Measurements from ENCODE around the gene TSSK6.
"Not testable (repeated sequence)": the region's sequence is repeated elsewhere in the genome, so short reads cannot be mapped to it uniquely, and the experiment has no call there.

Gene TSSK6

DNA sequence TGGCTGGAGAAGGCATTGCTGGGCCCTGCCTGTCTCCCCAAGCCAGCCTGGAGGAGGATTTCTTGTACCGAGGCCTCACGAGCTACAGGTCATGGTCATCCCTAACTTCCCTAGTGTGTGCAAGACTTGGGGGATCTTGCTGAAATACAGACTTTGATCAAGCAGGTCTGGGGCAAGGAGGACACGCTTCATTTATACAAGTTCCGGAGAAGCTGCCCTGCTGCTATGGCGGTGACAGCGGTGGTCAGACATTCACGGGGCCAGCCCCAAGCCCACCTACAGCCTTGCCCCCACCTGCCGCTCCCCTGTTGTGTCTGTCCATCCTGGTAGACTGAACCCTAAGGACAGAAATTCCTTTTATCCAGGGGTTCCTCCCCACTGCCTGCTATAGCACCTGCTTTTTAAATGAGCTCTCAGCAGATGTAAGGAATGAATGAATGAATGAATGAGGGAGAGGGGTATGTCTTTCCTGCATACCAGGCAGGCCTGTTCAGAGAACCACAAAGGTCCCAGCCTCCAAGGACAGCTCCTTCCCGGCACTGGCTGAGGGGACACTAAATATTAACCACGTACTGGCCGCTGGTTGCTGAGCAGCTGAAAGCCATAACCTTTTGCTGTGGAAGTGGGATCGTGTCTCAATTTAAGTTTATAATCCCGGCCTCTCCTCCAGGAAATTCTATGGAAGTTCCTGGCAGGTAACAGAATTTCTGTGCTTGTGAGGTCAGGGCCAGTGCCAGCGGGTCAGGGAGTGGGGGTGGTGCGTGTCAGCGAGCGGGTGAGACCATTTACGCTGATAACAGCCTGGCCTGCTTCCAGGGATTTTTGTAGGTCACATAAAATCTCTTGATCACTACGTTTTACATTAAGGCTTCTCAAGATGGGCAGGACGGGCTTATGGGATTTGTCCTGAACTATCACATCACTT, 27.1 kb downstream of the TSSK6 start:
- DNase-seq (ENCODE audit: low read depth in 2 of 2): no peak

- no peak for DNase-seq (ENCODE audit: low read depth in 2 of 2)
These were observed 28.0 kb downstream of the TSSK6 start for GRCh38 chr19:19487077-19487949.

DNA sequence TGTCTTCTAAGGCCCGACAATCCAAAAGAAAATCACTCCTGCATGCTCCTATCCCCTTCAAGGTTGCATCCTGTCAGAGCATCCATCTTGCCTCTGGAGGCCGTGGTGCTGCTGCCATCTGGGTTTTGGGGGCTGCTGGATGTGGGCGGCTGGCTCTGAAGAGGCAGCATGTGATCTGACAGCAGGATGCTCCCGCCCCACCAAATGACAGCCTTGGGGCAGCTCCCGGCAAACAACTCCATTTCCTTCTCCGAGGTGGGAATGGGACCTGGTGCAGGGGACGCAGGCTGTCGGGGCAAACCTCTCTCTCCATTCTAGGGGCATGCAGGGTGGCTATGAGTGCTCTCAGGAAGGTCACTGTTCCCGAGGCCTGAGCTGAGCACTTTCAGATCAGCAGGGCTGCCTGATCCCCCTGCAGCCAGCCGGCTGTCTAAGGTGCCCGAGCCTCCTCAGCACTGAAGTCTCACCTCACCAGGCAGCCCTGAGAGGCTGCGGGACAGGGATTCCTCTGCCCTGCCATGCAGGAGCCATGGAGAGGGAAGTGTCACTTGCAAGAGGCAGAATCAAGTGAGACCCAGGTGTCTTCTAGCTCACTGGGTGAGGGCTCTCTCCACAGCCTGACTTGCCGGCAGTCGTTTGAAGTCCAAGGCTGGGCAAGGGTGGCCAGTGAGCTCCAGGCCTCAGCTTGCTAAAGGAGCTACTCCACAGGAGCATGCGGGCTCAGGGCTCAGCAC, 28.8 kb downstream of the TSSK6 start:
- no peak for DNase-seq (ENCODE audit: low read depth in 2 of 2)

GRCh38 chr19:19485998-19486290, 29.4 kb downstream of the TSSK6 start:
- DNase-seq (ENCODE audit: low read depth in 2 of 2): no peak

- no peak for DNase-seq (ENCODE audit: low read depth in 2 of 2)
These were observed 30.0 kb downstream of the TSSK6 start for GRCh38 chr19:19485161-19485997.

DNA sequence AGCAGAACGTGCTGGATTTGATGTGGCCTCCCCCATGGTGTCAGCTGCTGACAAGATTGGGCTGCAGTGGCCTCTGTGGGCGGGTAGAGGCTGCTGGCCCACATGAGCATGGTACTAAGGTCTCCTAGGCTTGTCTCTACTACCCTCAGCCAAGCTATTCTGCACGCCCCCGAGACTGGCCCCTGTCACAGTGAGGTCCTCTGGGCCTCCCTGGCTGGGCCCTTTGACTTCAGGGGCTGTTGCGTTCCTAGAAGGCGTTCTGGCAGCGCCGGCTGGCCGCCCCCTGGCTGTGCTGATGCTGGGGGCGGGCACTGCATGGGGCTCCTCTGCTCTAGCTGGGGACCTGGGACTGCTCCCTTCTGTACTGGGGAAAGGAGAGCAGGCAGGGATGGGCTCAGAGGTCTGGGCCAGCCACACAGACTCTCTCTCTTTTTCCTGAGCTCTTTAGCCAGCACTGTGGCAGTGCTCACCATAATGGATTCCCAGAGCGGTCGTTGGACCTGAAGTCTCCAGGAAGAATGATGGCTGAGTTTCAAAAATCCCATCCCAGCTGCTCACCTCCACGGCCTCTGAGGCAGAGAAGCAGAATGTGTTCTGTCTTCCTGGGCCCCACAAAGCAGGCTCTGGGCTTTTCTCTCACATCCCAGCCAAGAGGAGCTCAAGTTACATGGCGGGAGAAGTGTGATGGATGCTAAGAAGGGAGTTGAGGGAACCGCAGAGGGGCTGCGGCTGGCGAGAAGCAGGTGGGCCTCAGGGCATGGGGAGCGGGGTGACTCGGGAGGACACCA, 32.3 kb downstream of the TSSK6 start:
- no peak for DNase-seq (ENCODE audit: low read depth in 2 of 2)

- DNase-seq (ENCODE audit: low read depth in 2 of 2): no peak
These were observed 34.7 kb downstream of the TSSK6 start for GRCh38 chr19:19480688-19481087.

DNA sequence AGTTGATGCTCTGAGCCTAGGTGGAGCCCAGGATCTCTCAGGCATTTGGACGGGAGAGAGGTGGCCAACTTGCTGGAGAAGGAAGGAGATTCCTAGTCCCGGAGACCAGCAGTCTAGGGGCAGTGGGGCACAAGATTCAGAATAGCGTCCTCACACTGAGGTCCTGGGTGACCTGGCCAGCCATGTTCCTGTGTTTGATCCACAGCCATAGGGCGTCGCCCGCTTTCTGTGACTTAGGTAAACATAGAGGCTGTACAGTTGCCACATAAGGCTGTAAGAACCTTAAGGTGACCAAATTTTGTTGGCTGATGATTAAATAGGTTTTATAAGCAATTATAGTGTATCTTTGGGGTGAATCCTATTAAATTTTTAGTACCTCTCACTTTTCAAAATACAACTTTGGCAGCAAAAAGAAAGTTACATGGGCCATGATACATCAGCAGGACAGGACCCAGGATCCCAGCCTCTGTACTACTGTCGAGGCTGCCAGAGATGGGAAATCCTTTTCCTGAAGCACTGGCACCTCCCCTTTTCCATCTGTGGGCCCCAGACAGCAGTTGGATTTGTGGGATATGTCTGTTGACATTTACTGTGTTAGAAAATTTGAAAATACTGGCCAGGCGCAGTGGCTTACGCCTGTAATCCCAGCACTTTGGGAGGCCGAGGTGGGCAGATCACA, 37.5 kb downstream of the TSSK6 start:
- DNase-seq (ENCODE audit: low read depth in 2 of 2): no peak

DNA sequence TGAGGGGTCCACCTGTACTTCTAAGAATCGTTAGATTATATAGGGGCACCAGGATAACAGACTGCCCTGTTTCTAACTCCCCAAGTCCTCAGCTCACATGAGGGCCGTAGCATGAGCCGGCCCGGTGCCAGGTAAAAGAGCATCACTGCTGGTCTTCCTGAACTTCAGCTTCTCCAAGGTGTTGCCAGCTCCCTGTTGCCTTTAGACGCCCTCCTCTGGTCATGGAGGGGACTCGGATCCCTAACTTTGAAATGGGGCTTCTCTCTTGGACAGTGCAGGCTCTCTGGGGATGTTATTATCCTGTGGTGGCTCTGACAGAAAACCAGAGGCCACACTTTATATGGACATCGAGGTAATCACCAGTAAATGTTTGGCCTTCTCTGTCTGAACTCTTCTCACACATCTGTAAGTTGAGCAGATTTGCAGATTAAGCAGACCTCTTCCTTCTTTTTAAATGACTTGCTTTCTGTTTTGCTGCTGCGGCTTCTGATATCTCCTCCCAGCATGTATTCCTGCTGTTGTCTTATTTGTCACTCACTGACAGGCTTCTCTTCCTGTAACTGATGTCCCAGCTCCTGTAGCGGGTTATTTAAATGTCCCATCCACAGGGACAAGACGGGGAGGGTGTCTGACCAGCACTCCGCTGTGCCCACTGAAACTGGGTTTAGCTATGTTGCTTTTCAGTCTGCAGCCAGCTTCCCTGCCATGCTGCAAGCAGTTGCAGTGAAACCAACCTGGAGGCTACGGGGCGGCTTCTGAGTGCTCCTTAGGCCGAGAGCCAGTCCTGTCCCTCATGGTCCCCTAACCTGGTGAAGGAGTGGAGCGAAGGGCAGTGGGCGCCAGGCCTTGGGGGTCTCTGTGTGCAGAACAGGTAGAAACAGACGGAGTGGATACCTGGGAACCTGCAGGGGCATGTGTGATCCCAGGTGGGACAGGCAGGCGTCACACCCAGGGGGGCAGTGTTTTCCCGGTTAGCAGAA, 39.2 kb downstream of the TSSK6 start:
- DNase-seq (ENCODE audit: low read depth in 2 of 2): no peak

GRCh38 chr19:19475015-19475765, 40.2 kb downstream of the TSSK6 start:
- DNase-seq (ENCODE audit: low read depth in 2 of 2): no peak

- DNase-seq (ENCODE audit: low read depth in 2 of 2): not testable (repeated sequence)
These were observed 43.2 kb downstream of the TSSK6 start for GRCh38 chr19:19472106-19472505.

GRCh38 chr19:19471682-19472081, 43.7 kb downstream of the TSSK6 start:
- no peak for DNase-seq (ENCODE audit: low read depth in 2 of 2)

- no peak for DNase-seq (ENCODE audit: low read depth in 2 of 2)
These were observed 44.8 kb downstream of the TSSK6 start for GRCh38 chr19:19470579-19470978.

- DNase-seq (ENCODE audit: low read depth in 2 of 2): no peak
These were observed 46.8 kb downstream of the TSSK6 start for GRCh38 chr19:19468424-19469050.

GRCh38 chr19:19466201-19466600, 49.1 kb downstream of the TSSK6 start:
- DNase-seq (ENCODE audit: low read depth in 2 of 2): no peak

DNA sequence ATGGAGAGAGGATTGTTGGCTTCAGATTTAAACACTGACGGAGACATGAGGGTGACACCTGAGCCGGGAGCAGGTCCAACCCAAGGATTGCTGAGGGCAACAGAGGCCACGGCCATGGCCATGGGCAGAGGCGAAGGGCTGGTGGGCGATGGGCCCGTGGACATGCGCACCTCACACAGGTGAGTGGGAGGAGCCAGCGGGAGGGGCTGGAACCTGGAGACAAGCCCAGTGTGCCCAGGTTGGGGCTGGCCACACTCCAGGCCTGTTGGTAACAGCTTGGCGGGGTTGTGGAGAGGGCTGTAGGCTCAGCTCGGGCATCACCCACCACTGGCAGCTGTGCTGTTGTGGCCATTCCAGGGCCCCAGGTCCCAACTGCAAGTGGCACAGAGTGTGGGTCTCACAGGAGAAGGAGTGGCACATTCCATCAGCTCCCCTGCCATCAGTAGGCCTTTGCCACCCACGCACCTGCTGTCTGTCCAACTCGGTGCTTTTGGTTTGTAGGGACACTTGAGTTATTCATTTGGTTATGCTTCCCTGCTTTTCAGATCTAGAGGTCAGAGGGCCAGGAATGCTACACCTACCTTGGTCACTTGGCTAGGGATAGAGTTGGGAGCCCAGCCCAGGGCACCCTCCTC, 49.8 kb downstream of the TSSK6 start:
- no peak for DNase-seq (ENCODE audit: low read depth in 2 of 2)

Data from fibroblast of skin of left quadriceps (primary cell).